UCSD-AML1 (cell line): Measurements from ENCODE around the gene PDCD2L.
"Not testable (repeated sequence)": the region's sequence is repeated elsewhere in the genome, so short reads cannot be mapped to it uniquely, and the experiment has no call there.

ENCODE experiments used
- DNase-seq: peaks from one replicate; lab custom pipeline; 2025; ENCODE audit not compliant: unreplicated experiment; lab: John Stamatoyannopoulos, UW

PDCD2L gene

GRCh38 chr19:34409189-34410164 is 5.3 kb downstream of the PDCD2L start:
- DNase-seq, result no peak

- DNase-seq, result no peak
These were observed 7.0 kb downstream of the PDCD2L start for GRCh38 chr19:34411216-34411615.

GRCh38 chr19:34416021-34416545 is 11.9 kb downstream of the PDCD2L start:
- no peak for DNase-seq

DNA sequence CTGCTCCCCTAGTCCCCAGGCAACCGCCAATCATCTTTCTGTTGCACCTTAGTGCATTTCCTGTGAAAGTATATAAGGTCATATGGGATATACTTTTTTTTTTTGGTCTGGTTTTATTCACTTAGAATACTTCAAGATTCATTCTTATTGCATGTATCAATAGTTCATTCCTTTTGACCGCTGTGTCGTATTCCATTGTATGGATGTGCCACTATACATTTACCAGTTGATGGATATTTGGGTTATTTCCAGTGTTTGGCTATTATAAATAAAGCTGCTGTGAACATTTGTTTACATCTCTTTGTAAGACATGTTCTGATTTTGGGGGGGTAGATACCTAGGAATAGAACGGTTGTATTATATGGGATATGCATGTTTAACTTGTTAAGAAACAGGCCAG is 14.1 kb downstream of the PDCD2L start:
- no peak for DNase-seq

DNA sequence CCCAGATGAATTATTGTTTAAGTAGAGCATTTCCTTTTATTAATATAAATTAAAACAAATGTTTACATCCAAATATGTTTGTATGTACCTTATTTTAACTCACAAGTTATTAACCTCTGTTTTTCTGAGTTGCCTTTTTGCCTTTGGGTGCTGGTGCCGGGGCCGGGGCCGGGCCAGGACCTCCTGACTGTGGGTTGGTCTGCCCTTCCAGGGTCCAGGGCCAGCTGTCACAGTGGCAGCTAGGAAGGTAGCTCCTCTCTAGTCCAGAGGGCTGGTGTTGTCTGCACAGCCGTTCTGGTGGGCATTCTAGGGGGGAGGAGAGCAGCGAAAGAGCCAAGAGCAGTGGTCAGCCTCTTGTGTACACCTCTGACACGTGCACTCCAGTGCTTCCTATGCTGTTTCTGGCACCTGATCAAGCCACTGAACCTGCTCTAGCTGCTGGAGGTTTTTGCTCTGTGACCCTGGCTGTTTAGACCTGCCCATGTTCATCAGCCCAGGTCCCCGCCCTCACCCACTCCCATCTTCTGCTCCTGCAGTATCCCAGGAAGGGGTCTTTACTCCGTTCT is 22.0 kb downstream of the PDCD2L start:
- DNase-seq, result no peak

DNA sequence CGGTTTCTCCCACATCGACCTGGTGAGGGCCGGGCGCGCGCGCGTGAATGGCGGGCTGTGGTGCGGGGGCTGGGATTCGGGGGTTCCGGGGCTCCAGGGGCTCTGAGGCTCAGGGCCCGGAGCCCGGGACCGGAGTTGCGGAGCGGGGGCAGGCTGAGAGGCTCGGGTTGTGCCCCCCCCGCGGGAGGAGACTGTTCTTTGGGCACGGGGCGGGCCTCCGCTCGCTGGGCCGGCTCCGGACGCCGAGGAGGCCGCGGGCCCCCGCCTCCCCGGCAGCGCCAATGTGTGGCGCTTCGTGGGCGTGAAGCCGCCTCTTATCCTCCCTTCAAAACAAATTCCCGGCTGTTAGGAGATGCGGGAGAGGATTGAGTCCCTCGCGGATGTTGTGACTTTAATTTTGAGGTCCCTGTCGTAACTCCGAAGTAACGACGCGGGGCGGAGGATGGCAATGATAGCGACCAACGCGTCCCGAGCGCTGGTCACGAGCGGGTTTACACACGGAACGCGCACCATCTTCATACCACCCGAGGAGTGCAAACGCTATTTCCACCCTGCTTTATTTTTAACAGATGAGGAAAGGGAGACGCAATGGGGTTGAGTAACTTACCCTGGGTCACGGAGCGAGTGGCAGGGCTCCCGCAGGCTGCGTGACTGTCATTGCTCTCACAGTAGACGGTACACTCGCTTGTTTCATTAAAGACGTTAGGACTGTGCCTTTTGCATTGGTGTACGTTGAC is 24.5 kb downstream of the PDCD2L start:
- DNase-seq, result peak; percentile 65

- DNase-seq, result no peak
These were observed 25.4 kb downstream of the PDCD2L start for GRCh38 chr19:34429553-34429952.

DNA sequence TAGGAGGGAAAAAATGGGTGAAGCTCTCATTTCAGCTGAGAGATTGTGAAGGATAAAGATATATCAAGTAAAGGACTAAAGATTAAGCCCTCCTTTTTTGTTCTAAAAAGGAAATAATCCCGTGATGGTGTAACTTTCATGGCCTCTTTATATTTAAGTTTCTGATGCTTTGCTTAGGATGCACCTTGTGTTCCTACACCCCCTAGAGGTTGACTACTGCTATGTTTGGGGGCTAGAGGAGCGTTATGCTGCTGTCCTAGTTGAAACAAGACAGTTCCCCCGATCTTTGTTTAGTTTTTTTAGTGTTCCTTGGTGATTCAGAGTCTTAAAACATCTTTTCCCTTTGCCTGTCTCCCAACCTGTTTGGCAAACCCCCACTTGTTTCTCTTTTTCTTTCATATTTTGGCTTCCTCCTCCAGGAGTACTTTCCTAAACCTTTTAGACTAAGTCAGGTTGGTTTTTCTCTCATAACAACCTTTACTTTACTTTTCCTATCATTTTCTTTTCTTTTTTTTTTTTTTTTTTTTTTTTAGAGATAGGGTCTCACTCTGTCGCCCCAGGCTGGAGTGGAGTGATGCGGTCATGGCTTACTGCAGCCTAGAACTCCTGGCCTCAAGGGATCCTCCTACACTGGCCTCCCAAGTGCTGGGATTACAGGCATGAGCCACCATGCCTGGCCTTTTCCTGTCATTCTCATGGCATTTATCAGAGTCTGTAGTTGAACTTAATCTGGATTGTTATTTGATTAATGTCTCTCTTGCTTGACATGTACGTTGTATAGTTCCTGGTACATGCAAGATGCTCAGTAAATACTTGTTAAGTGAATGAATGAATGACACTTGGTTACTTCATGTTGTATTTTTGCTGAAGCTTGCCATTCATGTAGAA is 26.8 kb downstream of the PDCD2L start:
- DNase-seq, result no peak

DNA sequence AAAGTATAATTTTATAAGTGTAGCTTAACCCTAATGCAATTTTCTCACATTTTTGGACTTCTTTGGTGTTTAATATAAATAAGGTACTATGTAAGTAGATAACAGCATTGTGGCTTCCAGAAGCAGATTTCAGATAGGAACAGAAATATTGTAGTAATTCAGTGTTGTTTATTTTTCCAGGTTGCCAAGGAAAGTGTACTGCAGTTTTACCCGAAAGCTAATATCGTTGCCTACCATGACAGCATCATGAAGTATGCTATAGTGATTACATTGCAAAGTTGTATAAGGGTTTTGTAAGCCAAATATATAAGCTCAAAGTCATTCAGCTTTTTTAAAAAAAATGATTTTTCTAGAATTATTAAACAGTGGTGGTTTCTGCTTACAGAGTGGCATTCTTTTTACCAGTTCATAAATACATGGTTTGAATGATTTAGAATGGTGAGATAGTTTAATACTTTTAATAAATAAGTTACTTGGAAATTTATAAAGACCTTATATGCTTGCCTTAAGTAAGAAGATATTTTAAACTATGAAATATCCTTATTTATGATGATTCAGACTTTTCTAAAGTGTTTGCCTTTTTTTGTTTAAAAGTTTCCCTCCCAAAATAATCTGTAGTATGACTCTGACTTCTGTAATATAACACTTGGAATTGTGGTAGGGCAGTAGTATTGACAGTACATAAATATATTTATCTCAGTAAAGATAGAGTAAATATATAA is 27.6 kb downstream of the PDCD2L start:
- DNase-seq, result no peak

- DNase-seq, result no peak
These were observed 28.6 kb downstream of the PDCD2L start for GRCh38 chr19:34432797-34433196.

DNA sequence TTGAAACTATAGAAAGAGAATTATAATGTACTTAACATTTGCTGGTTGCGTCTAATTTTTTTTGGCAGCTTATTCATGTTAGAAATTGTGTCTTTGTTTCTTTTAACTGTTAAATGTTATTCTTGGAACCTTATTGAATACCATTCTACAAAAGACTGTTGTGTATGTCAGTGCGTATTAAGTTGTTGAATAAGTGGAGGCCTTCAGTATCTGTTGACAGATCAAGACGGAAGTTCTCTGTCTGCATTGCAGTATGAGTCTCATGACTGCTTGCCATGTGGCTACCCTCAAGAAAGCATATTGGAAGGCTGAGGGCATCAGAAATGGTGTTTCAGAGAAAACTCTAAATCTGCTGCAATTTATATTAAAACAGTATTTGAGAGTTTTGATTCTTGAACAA is 32.5 kb downstream of the PDCD2L start:
- no peak for DNase-seq

DNA sequence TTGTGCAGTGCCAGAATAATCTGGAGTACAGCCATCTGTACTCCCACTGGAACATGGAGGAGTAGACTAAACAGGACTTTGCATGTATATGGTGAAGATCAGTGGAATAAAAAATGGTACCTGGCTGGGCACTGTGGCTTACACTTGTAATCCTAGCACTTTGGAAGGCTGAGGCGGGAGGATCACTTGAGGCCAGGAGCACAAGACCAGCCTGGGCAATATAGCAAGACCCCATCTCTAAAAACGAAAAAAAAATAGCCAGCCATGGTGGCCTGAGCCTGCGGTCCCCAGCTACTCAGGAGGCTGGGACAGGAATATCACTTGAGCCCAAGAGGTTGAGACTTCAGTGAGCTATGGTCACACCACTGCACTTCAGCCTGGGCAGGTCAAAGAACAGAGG is 44.0 kb downstream of the PDCD2L start:
- no peak for DNase-seq

DNA sequence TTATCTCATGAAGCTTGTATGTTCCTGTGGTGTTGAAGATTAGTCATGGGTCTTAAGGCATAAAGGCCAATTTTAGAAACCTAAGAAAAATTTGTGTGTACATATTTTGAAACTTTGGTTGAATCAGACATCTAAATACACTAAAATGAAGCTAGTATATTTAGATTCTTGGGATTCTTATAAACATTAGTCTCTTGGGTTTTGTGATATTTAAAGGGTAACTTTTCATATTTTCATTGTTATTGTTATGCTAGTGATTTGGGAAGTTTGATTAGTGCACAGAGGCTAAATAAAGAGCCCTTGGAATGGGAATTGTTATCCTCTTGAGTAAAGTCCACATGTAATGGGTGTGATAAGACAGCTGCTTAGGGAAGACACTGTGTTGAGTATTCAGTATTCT is 48.5 kb downstream of the PDCD2L start:
- no peak for DNase-seq

- no peak for DNase-seq
These were observed 49.9 kb downstream of the PDCD2L start for GRCh38 chr19:34454091-34454490.

DNA sequence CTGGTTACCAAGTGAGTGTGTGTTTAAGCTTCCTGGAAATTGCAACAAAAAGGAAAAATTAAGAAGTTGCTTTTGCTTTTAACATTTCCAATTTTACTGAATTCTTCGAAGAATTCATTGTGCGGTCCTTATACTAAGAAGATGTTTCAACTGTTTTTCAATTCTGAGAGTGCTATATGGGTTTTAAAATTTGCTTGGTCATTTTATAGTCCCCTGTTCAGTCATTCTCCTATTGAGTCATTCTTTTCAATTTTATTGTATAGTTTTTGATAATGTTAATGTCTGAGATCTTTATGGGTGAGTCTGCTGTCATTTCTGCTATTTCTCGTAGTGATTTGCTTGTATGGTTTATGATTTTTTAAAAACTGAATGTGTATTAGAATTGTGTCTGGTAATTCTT is 50.5 kb downstream of the PDCD2L start:
- DNase-seq, result no peak

DNA sequence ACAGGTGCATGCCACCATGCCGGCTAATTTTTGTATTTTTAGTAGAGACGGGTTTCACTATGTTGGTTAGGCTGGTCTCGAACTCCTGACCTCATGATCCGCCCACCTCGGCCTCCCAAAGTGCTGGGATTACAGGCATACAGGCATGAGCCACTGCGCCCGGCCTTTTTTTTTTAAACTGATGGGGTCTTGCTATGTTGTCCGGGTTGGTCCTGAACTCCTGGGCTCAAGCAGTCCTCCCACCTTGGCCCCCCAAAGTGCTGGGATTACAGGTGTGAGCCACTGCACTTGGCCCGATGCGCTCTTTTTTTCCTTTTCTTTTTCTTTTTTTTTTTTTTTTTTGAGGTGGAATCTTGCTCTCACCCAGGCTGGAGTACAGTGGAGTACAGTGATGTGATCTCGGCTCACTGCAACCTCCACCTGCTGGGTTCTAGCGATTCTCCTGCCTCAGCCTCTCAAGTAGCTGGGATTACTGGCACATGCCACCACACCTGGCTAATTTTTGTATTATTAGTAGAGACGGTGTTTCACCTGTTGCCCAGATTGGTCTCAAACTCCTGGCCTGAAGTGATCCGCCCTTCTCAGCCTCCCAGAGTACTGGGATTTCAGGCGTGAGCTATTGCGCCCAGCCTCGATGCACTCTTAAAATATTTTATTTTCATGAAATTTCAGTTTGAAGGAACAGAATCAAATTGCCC is 51.7 kb downstream of the PDCD2L start:
- not testable (repeated sequence) for DNase-seq

- no peak for DNase-seq
These were observed 53.2 kb downstream of the PDCD2L start for GRCh38 chr19:34457446-34457845.

DNA sequence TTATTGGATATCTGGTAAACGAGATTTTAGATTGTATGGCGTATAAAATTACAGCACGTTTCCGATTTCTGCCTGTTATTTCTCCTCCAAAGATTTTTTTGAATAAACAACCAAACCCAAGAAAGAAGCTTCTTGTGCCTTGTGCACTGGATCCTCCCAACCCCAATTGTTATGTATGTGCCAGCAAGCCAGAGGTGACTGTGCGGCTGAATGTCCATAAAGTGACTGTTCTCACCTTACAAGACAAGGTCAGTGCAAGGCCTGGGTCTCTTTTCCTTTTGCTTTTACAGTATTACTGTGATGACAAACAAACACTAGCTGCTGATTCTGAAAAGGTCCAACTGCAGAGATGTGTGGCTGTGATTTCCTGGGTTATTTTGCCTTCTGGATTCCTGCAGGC is 54.5 kb downstream of the PDCD2L start:
- DNase-seq, result no peak

DNA sequence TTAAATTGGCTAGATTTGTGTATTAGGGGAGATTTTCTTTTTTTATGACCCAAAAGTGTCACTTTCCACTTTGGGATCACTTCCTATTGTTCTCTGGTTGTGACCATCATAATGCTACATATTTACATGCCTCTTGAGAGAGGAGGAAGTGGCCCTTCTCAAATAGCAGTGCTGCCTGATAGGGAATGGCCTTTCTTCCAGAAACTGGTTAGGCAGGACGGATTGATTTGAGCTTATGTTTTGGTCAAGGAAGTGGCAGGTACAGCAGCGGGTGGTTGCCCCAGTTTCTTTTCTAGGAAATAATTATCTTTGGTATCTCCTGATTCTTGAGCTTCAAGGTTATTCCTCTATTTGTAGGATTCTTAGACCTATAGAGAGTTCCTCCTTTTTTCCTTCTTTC is 55.4 kb downstream of the PDCD2L start:
- no peak for DNase-seq
